ENCODE data around the gene EPAS1. TPM values are rescaled to one million over a fixed set of nuclear protein-coding genes. Genes with fewer than 3 reads are reported as not detected.

The EPAS1 gene
- total RNA-seq, 6 donors from 2014 or later, result 440 to 1,878 (median 1,131) TPM

DNA sequence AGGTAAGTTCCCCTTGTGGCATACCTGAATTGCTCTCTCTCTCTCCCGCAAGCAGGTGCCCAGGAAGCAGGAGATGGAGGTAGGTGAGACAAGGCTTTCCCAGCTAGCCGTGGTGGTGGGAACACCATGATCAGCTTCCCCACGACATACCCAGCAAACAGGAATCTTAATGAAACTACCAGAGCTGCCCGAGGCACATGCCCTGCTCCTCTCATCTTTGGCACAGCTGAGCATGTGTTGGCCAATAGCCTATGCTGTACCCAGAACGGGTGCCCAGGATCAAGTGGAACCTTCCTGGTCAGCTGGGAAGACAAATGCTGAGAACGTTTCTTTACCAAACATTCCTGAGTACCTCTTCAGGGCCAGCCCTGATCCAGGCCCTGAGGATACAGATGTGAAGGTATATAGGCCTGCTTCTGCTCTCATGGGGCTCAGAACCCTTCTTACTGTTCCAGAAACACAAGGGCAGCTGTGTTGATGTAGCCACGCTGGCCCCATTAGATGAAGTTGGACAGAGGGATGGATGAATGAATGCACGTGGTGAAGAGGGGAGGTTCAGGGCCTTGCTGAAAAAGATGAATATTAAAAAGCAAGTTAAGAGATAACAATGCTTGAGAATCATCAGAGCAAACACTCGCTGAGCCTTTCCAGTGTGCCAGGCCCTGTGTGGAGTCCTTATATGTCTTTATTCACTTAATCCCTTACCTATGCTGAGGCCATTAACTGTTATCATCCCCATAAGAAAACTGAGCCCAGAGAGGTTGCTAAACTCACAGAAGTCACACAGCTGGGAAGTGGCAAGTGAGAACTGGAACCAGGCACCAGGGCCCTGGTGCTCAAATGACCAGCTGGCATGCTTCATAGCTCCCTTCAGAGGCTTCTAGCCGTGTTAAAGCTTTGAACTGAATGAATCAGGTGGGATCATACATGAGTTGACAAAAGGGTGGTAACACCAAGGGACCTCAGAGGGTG, 113.4 kb downstream of the EPAS1 start:
- Histone ChIP-seq H3K4me1 (peaks cover 2 to 28% (median 16%) of the 10 kb centered on the region in 4 donors), H3K27ac (peak overlapping the region; percentile 36 to 88 (median 62)), H3K9me3 (no peaks in the 10 kb centered on the region), H3K27me3 (no peaks in the 10 kb centered on the region), H3K36me3 (no peaks in the 10 kb centered on the region), H3K4me3 (no peak overlapping the region)
- WGBS, 2 donors, result 69 to 85% methylated on average over 8 to 10 of the region's 10 CpGs
- TF ChIP-seq POLR2A (IDR thresholded peaks at IDR 0.05), result peak in 1 of 4 donors; percentile 28
- TF ChIP-seq EP300 (IDR thresholded peaks at IDR 0.05), result peak in 2 of 4 donors; percentile 14 to 40
- TF ChIP-seq POLR2AphosphoS5 (IDR thresholded peaks at IDR 0.05), result peak in 1 of 2 donors; percentile 52
- TF ChIP-seq, protein P1, sequence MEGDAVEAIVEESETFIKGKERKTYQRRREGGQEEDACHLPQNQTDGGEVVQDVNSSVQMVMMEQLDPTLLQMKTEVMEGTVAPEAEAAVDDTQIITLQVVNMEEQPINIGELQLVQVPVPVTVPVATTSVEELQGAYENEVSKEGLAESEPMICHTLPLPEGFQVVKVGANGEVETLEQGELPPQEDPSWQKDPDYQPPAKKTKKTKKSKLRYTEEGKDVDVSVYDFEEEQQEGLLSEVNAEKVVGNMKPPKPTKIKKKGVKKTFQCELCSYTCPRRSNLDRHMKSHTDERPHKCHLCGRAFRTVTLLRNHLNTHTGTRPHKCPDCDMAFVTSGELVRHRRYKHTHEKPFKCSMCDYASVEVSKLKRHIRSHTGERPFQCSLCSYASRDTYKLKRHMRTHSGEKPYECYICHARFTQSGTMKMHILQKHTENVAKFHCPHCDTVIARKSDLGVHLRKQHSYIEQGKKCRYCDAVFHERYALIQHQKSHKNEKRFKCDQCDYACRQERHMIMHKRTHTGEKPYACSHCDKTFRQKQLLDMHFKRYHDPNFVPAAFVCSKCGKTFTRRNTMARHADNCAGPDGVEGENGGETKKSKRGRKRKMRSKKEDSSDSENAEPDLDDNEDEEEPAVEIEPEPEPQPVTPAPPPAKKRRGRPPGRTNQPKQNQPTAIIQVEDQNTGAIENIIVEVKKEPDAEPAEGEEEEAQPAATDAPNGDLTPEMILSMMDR (IDR thresholded peaks at IDR 0.05), result no peak
- peak in 1 of 2 donors; percentile 47 for ATAC-seq (ENCODE audit: low FRiP score in 2 of 2)
- DNase-seq, result peak in 1 of 2 donors; percentile 85

DNA sequence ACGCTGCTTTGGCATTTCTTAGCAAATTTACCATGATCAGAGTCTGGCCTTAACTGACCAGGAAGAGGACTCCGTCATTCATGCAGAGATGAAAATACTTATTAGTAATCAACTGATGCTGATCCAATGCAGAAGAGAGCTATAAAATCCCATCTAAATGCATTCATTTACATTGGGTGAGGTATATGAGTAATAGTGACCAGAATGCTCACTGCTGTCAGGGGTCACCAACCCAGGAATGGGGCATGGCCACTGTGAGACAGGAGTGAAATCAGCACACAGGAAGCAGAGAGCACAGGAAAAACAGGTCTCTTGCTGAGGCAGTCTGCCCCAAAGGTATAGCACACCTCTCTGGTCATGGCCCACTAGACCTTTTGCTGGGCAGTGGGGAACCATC, 114.0 kb downstream of the EPAS1 start:
- DNase-seq (no peak), ATAC-seq (ENCODE audit: low FRiP score in 2 of 2) (no peak)
- no peaks in the 10 kb centered on the region for H3K27me3 ChIP-seq
- H3K36me3 ChIP-seq, result no peaks in the 10 kb centered on the region
- TF ChIP-seq EP300 (IDR thresholded peaks at IDR 0.05) (no peak), POLR2AphosphoS5 (IDR thresholded peaks at IDR 0.05) (no peak), POLR2A (IDR thresholded peaks at IDR 0.05) (no peak)
- TF ChIP-seq, protein P1 (IDR thresholded peaks at IDR 0.05), result no peak
- peaks cover 2 to 28% (median 16%) of the 10 kb centered on the region in 4 donors for H3K4me1 ChIP-seq
- peaks cover 0 to under 1% (median 0%) of the 10 kb centered on the region in 4 donors for H3K9me3 ChIP-seq
- H3K27ac ChIP-seq, result peak overlapping the region in 1 of 4 donors; percentile 88
- 93 to 100% methylated on average over 2 of the region's 2 CpGs for WGBS, 2 donors
- no peak overlapping the region for H3K4me3 ChIP-seq

DNA sequence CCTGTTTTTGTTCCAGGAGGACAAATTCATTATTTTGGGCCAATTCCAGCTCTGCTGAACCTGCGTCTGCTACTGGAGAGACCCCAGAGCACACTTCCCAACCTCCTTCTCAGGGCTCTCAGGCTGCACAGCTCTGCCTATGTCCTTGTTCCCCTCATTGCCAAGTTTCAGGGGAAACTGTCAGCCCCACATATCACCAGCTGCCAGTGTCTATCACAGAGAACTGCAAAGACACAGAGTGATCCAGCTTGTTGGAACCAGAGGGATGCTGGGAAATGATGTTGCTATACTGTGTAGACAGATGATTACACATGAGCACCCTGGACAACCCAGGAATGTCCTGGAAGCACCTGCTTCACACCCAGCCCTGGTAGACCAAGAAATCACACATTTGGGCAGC, 114.8 kb downstream of the EPAS1 start:
- no peaks in the 10 kb centered on the region for H3K36me3 ChIP-seq
- peaks cover 0 to 8% (median 0%) of the 10 kb centered on the region in 4 donors for H3K9me3 ChIP-seq
- no peak overlapping the region for H3K27ac ChIP-seq
- 85 to 92% methylated on average over 1 of the region's 1 CpG for WGBS, 2 donors
- DNase-seq, result no peak
- TF ChIP-seq POLR2AphosphoS5 (IDR thresholded peaks at IDR 0.05) (no peak), EP300 (IDR thresholded peaks at IDR 0.05) (no peak), POLR2A (IDR thresholded peaks at IDR 0.05) (no peak)
- TF ChIP-seq, protein P1 (IDR thresholded peaks at IDR 0.05), result no peak
- H3K27me3 ChIP-seq, result no peaks in the 10 kb centered on the region
- H3K4me1 ChIP-seq, result peaks cover 2 to 24% (median 16%) of the 10 kb centered on the region in 4 donors
- no peak overlapping the region for H3K4me3 ChIP-seq
- no peak for ATAC-seq (ENCODE audit: low FRiP score in 2 of 2)

DNA sequence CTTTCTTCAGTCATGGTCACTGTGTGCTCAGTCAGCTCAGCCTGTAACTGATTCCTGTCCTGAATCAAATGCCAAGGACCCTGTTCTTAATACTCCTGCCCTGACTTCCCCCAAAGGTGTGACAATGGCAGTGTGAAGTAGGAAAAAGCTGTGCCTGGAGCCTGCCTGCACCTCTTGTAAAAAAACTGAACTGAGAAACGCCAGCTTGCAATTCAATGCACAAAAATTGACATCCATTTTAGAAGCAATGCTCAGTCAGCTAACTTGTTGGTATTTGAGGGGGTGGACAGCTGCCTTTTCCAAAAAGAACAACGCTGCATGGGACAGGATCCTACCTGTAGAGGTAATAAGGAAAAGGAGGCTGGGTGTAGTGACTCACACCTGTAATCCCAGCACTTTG, 115.9 kb downstream of the EPAS1 start:
- H3K4me3 ChIP-seq, result no peak overlapping the region
- no peak for ATAC-seq (ENCODE audit: low FRiP score in 2 of 2)
- 89% methylated on average over 2 of the region's 2 CpGs for WGBS, 2 donors

More for the DNA sequence above, 115.9 kb downstream of the EPAS1 start:
- TF ChIP-seq POLR2AphosphoS5 (IDR thresholded peaks at IDR 0.05) (no peak), POLR2A (IDR thresholded peaks at IDR 0.05) (no peak), EP300 (IDR thresholded peaks at IDR 0.05) (no peak)
- TF ChIP-seq, protein P1 (IDR thresholded peaks at IDR 0.05), result no peak
- no peak for DNase-seq
- Histone ChIP-seq H3K4me1 (peaks cover 2 to 22% (median 11%) of the 10 kb centered on the region in 4 donors), H3K9me3 (peaks cover 0 to 9% (median 0%) of the 10 kb centered on the region in 4 donors), H3K27me3 (no peaks in the 10 kb centered on the region), H3K27ac (no peak overlapping the region), H3K36me3 (no peaks in the 10 kb centered on the region)
